HepG2 (cell line): ENCODE measurements around the gene HYDIN. TPM values are rescaled to one million over a fixed set of nuclear protein-coding genes. Genes with fewer than 3 reads are reported as not detected.

Experiments
- DBP ChIP-seq: sonication (generic); formaldehyde crosslinking; IDR thresholded peaks from 2 replicates; pipeline ENCODE4 v1.4.0; 2020; ENCODE audit warnings: missing genetic modification reagents; ENCODE audit errors: not compliant biosample characterization
- IKZF4 ChIP-seq: sonication (generic); formaldehyde crosslinking; IDR thresholded peaks from 2 replicates; pipeline ENCODE4 v1.5.1; 2020; ENCODE audit warnings: borderline replicate concordance, mild to moderate bottlenecking, low read depth, missing genetic modification reagents; ENCODE audit errors: not compliant biosample characterization
- JARID2 ChIP-seq: sonication (generic); formaldehyde crosslinking; IDR thresholded peaks from 2 replicates; pipeline ENCODE4 v1.8.1; 2023; ENCODE audit warnings: missing genetic modification reagents, inconsistent platforms; ENCODE audit not compliant: insufficient replicate concordance
- JUNB ChIP-seq: sonication (generic); formaldehyde crosslinking; IDR thresholded peaks from 2 replicates; pipeline ENCODE4 v1.8.0; 2022; ENCODE audit warnings: missing genetic modification reagents, mild to moderate bottlenecking, borderline replicate concordance
- KMT2A ChIP-seq: sonication (generic); formaldehyde crosslinking; IDR thresholded peaks from 2 replicates; pipeline ENCODE4 v1.4.0; 2020; ENCODE audit warnings: missing genetic modification reagents
- MZF1 ChIP-seq: sonication (generic); formaldehyde crosslinking; IDR thresholded peaks from 2 replicates; pipeline ENCODE4 v1.8.1; 2023; ENCODE audit warnings: mild to moderate bottlenecking, missing genetic modification reagents, borderline replicate concordance
- NR2F1 ChIP-seq, 2 experiments: fragments of 450-650 bp in 1 of 2; formaldehyde crosslinking in 1 of 2; IDR thresholded peaks; 2 replicates each; pipeline versions ENCODE4 v1.5.0 to v1.6.1; 2016 to 2020; ENCODE audit warnings: mild to moderate bottlenecking in 1 of 2, missing compliant biosample characterization in 1 of 2, missing genetic modification reagents in 1 of 2, moderate library complexity in 1 of 2
- SMC3 ChIP-seq: IDR thresholded peaks from 2 replicates; pipeline ENCODE4 v1.6.1; 2011; ENCODE audit warnings: low read length, improper control_type of control experiment
- SP4 ChIP-seq: sonication (generic); formaldehyde crosslinking; IDR thresholded peaks from 2 replicates; pipeline ENCODE4 v1.8.1; 2023; ENCODE audit warnings: mild to moderate bottlenecking, missing genetic modification reagents
- TBP ChIP-seq: sonication (generic); formaldehyde crosslinking; IDR thresholded peaks from 2 replicates; pipeline ENCODE4 v1.5.0; 2020; ENCODE audit warnings: missing genetic modification reagents
- TBX3 ChIP-seq: fragments of 450-650 bp; IDR thresholded peaks from 2 replicates; pipeline ENCODE4 v1.6.1; 2017; ENCODE audit warnings: antibody characterized with exemption, mild to moderate bottlenecking, inconsistent platforms, borderline replicate concordance
- TCF7 ChIP-seq: sonication (generic); IDR thresholded peaks from 2 replicates; pipeline ENCODE4 v1.6.1; 2016; ENCODE audit warnings: antibody characterized with exemption, low read depth
- TEAD3 ChIP-seq: optimal IDR thresholded peaks from 2 replicates; pipeline ENCODE3; 2016; ENCODE audit warnings: borderline replicate concordance
- TGIF2 ChIP-seq: IDR thresholded peaks from 2 replicates; pipeline ENCODE4 v1.6.1; 2016; ENCODE audit warnings: control low read depth, missing compliant biosample characterization
- U2AF1 ChIP-seq: fragments of 200-400 bp; formaldehyde crosslinking; optimal IDR thresholded peaks from 2 replicates; pipeline ENCODE3; 2017; ENCODE audit warnings: mild to moderate bottlenecking, low read depth, low read length
- ZNF10 ChIP-seq: sonication (generic); formaldehyde crosslinking; IDR thresholded peaks from 2 replicates; pipeline ENCODE4 v1.4.0; 2020; ENCODE audit warnings: mild to moderate bottlenecking, low read depth, missing genetic modification reagents, borderline replicate concordance
- ZNF607 ChIP-seq: sonication (generic); formaldehyde crosslinking; IDR thresholded peaks from 2 replicates; pipeline ENCODE4 v1.5.1; 2020; ENCODE audit warnings: missing genetic modification reagents, mild to moderate bottlenecking, borderline replicate concordance
- ZSCAN12 ChIP-seq: sonication (generic); formaldehyde crosslinking; IDR thresholded peaks from 2 replicates; pipeline ENCODE4 v1.9.0; 2021; ENCODE audit warnings: mild to moderate bottlenecking, missing genetic modification reagents
- ZSCAN21 ChIP-seq: sonication (generic); formaldehyde crosslinking; IDR thresholded peaks from 2 replicates; pipeline ENCODE4 v1.8.0; 2022; ENCODE audit warnings: mild to moderate bottlenecking, missing genetic modification reagents, moderate library complexity, borderline replicate concordance
- polyA plus RNA-seq, 8 experiments: library from polyadenylated mRNA; depleted of rRNA in 3 of 8; stranded (reverse) in 7 of 8; unstranded in 1 of 8; fragments of >200 nt; fragmentation: Illumina TruSeq in 4 of 8; extraction: Trizol in 4 of 8; gene quantifications; 2 replicates each; pipeline versions ENCODE4 v1.2.1 to v1.2.3, GENCODE V29; 2011 to 2016; ENCODE audit warnings: low read depth in 4 of 8, missing spikeins in 1 of 8, mixed read lengths in 1 of 8; ENCODE audit not compliant: insufficient read depth in 1 of 8
- total RNA-seq, 5 experiments: library from RNA; depleted of rRNA; stranded (reverse); fragments of >200 nt; fragmentation: Illumina TruSeq; extraction: Trizol; gene quantifications; 2 replicates each; pipeline ENCODE4 v1.2.3, GENCODE V29; 2016; ENCODE audit warnings: low read depth in 1 of 5
- TF ChIP-seq, protein P1 (sequence below): sonication (generic); formaldehyde crosslinking; IDR thresholded peaks from 2 replicates; pipeline ENCODE4 v1.4.0; 2020; ENCODE audit warnings: mild to moderate bottlenecking, missing genetic modification reagents
- TF ChIP-seq, protein P2 (sequence below): sonication (generic); formaldehyde crosslinking; IDR thresholded peaks from 2 replicates; pipeline ENCODE4 v1.5.1; 2020; ENCODE audit warnings: missing genetic modification reagents, mild to moderate bottlenecking, borderline replicate concordance

HYDIN gene
- total and polyA plus RNA-seq, 2 of the 13 experiments (the other 11 are each of a cell fraction or from before 2014, with no cell fraction given), result not detected

GRCh38 chr16:70800781-70801480, 429.6 kb downstream of the HYDIN start, which contains the start of gene VAC14 (continued):
- TF ChIP-seq TGIF2 (CRISPR knock-in tag) (peak; percentile 84; the same call in 1 of the 2 replicates), ZNF607 (CRISPR knock-in tag) (0 out of 2 replicates have a peak, but pooled peaks have one; percentile 36), TEAD3 (peak; percentile 65), ZNF10 (CRISPR knock-in tag) (no peak), JUNB (CRISPR knock-in tag) (no peak), TBP (CRISPR knock-in tag) (no peak), NR2F1 (CRISPR knock-in tag; IDR thresholded peaks at IDR 0.05) (no peak), SMC3 (no peak), IKZF4 (CRISPR knock-in tag) (no peak), KMT2A (CRISPR knock-in tag) (peak; percentile 88), SP4 (peak; percentile 98), ZSCAN12 (CRISPR knock-in tag) (no peak), U2AF1 (peak; percentile 54), TBX3 (no peak), DBP (CRISPR knock-in tag) (no peak), ZSCAN21 (CRISPR knock-in tag) (no peak), JARID2 (CRISPR knock-in tag) (no peak), MZF1 (CRISPR knock-in tag) (no peak), TCF7 (no peak)
- TF ChIP-seq, protein P1, sequence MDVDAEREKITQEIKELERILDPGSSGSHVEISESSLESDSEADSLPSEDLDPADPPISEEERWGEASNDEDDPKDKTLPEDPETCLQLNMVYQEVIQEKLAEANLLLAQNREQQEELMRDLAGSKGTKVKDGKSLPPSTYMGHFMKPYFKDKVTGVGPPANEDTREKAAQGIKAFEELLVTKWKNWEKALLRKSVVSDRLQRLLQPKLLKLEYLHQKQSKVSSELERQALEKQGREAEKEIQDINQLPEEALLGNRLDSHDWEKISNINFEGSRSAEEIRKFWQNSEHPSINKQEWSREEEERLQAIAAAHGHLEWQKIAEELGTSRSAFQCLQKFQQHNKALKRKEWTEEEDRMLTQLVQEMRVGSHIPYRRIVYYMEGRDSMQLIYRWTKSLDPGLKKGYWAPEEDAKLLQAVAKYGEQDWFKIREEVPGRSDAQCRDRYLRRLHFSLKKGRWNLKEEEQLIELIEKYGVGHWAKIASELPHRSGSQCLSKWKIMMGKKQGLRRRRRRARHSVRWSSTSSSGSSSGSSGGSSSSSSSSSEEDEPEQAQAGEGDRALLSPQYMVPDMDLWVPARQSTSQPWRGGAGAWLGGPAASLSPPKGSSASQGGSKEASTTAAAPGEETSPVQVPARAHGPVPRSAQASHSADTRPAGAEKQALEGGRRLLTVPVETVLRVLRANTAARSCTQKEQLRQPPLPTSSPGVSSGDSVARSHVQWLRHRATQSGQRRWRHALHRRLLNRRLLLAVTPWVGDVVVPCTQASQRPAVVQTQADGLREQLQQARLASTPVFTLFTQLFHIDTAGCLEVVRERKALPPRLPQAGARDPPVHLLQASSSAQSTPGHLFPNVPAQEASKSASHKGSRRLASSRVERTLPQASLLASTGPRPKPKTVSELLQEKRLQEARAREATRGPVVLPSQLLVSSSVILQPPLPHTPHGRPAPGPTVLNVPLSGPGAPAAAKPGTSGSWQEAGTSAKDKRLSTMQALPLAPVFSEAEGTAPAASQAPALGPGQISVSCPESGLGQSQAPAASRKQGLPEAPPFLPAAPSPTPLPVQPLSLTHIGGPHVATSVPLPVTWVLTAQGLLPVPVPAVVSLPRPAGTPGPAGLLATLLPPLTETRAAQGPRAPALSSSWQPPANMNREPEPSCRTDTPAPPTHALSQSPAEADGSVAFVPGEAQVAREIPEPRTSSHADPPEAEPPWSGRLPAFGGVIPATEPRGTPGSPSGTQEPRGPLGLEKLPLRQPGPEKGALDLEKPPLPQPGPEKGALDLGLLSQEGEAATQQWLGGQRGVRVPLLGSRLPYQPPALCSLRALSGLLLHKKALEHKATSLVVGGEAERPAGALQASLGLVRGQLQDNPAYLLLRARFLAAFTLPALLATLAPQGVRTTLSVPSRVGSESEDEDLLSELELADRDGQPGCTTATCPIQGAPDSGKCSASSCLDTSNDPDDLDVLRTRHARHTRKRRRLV, result peak; percentile 94
- TF ChIP-seq, protein P2, sequence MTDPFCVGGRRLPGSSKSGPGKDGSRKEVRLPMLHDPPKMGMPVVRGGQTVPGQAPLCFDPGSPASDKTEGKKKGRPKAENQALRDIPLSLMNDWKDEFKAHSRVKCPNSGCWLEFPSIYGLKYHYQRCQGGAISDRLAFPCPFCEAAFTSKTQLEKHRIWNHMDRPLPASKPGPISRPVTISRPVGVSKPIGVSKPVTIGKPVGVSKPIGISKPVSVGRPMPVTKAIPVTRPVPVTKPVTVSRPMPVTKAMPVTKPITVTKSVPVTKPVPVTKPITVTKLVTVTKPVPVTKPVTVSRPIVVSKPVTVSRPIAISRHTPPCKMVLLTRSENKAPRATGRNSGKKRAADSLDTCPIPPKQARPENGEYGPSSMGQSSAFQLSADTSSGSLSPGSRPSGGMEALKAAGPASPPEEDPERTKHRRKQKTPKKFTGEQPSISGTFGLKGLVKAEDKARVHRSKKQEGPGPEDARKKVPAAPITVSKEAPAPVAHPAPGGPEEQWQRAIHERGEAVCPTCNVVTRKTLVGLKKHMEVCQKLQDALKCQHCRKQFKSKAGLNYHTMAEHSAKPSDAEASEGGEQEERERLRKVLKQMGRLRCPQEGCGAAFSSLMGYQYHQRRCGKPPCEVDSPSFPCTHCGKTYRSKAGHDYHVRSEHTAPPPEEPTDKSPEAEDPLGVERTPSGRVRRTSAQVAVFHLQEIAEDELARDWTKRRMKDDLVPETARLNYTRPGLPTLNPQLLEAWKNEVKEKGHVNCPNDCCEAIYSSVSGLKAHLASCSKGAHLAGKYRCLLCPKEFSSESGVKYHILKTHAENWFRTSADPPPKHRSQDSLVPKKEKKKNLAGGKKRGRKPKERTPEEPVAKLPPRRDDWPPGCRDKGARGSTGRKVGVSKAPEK (CRISPR knock-in tag), result no peak
